GM19452 (cell line): ENCODE results near the gene KIAA1217.

Source experiments
- ATAC-seq: cut with Tn5 transposase; IDR thresholded peaks from one replicate; pipeline ENCODE4 v1.9.1; 2021; ENCODE audit not compliant: unreplicated experiment

KIAA1217 gene, protein sequence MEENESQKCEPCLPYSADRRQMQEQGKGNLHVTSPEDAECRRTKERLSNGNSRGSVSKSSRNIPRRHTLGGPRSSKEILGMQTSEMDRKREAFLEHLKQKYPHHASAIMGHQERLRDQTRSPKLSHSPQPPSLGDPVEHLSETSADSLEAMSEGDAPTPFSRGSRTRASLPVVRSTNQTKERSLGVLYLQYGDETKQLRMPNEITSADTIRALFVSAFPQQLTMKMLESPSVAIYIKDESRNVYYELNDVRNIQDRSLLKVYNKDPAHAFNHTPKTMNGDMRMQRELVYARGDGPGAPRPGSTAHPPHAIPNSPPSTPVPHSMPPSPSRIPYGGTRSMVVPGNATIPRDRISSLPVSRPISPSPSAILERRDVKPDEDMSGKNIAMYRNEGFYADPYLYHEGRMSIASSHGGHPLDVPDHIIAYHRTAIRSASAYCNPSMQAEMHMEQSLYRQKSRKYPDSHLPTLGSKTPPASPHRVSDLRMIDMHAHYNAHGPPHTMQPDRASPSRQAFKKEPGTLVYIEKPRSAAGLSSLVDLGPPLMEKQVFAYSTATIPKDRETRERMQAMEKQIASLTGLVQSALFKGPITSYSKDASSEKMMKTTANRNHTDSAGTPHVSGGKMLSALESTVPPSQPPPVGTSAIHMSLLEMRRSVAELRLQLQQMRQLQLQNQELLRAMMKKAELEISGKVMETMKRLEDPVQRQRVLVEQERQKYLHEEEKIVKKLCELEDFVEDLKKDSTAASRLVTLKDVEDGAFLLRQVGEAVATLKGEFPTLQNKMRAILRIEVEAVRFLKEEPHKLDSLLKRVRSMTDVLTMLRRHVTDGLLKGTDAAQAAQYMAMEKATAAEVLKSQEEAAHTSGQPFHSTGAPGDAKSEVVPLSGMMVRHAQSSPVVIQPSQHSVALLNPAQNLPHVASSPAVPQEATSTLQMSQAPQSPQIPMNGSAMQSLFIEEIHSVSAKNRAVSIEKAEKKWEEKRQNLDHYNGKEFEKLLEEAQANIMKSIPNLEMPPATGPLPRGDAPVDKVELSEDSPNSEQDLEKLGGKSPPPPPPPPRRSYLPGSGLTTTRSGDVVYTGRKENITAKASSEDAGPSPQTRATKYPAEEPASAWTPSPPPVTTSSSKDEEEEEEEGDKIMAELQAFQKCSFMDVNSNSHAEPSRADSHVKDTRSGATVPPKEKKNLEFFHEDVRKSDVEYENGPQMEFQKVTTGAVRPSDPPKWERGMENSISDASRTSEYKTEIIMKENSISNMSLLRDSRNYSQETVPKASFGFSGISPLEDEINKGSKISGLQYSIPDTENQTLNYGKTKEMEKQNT (N-terminal part only)

DNA sequence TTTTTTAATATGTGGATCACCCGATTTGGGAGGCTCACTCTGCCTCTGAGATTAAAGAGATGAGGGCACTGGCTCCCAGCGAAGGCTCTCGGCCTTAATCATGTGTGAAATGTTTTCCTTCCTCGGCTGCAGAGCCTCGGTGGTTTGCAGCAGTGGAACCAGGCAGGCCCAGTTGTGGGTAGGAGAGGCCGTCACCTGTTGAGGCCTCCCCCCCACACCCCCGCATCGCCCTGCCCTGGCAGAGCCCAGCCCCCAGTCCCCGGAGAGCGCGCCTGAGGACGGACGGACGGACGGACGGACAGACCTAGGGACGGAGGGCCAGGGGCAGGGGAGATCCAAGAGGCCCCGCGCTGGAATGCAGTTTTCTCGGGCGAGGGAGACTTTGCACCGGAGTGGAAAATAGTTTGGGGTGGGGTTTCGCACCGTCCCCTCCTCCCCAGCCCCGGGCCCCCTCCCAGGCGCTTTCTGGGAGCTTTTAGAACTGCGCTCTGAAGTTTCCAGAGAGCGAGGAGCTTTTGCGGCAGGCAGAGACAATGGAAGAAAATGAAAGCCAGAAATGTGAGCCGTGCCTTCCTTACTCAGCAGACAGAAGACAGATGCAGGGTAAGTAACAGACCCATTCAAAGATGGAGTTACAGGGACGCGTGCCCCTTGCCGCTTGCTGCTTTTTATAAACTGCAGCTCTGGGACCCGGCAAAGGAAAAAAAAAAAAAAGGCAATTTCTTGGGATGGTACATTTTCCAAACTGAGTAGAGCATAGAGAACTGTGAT lies at the start of gene KIAA1217:
KIAA1217 (plus strand) TSS at position 478 of the 771 bp plus-strand sequence; CDS start at position 534, 56 bp downstream.
- ATAC-seq, result peak; percentile 32

DNA sequence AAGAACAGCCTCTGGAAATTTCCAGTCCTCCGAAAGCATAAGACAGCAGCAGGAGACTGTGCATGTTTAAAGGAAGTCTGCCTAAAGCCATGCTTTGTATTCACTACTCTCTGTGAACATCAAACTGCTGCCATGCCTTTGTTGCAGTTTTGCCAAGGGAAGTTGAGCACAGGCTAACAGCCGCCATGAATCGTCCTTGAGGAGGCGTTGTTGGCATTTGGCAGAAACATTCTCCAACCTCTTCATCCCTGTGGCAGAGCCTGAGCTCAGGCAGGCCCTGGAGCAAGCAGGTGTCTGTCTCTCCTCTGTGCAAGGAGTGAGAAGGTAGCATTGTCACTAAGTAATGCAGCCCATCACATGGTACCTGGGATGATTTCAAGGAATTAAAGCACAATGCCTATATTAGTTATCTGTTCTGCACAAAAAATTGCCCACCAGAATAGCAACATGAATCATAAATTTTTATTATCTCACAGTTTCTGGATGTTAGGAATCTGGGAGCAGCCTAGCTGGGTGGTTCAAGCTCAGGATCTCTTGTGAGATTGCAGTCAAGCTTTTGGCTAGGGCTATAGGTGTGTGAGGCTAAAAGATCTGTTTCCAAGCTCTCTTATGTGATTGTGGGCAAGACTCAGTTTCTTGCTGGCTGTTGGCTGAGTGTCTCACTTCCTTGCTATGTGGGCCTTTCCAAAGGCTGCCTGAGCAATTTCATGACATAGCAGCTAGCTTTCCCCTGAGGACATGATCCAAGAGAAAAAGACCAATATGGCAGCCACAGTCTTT lies 46.5 kb upstream of the KIAA1217 start:
- ATAC-seq, result no peak

DNA sequence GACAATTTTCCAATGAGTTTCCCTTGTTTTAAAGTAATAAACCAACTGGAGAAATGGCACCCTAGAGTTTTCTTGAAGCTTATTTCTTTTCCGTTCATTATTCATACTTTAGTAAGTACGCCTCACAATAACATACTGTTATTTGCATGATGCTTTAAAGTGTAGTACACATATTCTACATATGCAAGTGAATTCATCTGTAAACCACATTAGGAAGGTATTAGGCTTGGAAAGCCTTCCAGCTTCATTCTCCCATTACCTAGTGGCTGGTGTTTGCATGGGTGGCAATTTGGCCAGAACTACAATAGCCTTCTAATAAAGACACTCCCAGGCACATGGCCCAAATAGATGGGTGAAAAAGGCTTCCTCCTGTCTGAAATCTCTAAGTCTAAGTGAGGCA lies 45.5 kb upstream of the KIAA1217 start:
- no peak for ATAC-seq

DNA sequence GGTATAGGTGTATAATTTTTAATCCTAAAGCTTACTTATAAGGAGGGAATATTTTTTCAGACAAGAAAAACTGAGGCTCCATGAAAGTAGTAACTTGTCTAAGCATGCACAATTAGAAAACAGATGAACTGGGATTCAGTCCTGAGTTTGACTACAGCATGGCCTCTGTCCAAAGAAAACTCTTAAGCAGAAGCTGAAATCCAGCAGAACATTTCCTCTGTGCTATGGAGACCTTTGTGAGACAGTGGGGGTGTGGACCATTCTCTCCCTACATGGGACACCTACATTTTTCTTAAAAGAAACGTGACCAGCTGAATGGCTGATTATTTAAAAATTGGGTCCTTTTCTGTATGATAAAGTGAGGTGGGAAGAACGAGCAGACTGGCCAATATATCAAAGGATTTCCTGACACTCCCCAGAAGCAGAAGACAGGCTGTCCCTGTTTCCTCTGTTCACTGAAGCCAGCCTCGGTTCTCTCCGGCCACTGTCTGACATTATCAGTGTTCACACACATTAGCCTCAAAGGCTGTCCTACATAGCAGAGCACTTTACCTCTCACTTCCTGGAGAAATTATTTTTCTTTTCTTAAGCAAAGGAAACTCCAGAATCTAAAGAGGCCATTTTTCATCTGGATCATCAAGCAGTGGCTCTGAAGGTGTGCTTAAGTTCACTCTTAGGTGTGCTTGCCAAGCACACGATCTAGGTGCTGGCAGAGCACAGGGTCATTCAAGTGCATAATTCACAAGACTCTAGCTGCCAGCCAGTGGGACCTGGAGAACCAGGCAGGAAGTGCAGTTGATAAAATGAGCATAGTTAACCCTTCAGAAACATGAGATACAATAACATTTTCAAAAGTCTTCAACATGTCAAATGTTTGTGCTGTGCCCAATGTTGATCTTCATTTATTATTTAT lies 40.4 kb upstream of the KIAA1217 start:
- no peak for ATAC-seq

GRCh38 chr10:24170199-24170598 lies 38.7 kb upstream of the KIAA1217 start:
- ATAC-seq, result no peak

- ATAC-seq, result no peak
These were observed 36.0 kb upstream of the KIAA1217 start for GRCh38 chr10:24172909-24173308.

DNA sequence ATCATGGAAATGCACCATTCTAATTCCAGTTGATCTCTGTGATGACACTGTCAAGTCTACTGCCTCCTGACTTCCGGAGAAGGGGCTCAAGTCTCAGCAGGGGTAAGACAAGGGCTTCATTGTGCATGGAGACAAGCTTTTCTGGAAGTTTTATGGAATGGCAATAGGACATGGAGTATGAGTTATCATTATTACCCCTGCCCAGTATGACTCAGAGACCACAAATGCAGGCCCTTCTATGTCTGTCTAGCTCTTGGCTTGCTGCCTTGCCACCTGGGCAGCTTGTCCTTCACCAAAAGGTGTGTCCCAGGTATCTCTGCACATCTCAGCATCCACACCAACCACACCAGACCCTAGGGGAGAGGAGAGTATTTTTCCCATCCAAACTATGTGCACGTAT lies 34.9 kb upstream of the KIAA1217 start:
- no peak for ATAC-seq

DNA sequence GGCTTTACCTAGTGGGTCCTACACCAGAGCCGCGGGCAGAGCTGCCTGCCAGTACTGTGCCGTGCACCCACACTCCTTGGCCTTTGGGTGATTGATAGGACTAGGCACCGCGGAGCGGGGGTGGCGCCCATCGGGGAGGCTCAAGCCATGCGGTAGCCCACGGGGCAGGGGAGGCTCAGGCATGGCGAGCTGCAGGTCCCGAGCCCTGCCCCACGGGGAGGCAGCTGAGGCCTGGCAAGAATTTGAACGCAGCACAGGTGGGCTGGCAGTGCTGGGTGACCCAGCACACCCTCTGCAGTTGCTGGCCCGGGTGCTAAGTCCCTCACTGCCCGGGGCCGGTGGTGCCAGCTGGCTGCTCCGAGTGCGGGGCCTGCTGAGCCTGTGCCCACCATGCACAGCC lies 32.3 kb upstream of the KIAA1217 start:
- ATAC-seq, result no peak

DNA sequence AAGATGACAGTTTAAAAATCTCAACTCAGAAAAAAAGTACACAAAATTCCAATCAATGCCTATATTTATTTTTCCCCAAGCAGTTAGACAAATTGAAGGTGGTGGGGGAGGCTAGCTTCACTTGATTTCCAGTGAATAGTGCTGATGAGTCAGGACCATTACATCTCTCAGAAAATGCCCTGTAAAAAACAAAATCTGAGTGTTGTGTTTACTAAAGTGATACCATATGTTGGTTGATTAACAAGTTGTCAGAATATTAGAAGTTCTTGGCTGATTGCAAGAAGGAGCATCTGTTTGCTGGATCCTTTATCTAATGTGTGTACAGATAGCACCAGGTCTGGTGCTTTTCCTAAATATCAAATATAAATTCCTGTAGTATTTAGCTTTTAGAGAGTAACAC lies 31.3 kb upstream of the KIAA1217 start:
- ATAC-seq, result no peak

- no peak for ATAC-seq
These were observed 28.0 kb upstream of the KIAA1217 start for GRCh38 chr10:24180891-24181290.

- ATAC-seq, result no peak
These were observed 24.5 kb upstream of the KIAA1217 start for GRCh38 chr10:24184455-24184854.

DNA sequence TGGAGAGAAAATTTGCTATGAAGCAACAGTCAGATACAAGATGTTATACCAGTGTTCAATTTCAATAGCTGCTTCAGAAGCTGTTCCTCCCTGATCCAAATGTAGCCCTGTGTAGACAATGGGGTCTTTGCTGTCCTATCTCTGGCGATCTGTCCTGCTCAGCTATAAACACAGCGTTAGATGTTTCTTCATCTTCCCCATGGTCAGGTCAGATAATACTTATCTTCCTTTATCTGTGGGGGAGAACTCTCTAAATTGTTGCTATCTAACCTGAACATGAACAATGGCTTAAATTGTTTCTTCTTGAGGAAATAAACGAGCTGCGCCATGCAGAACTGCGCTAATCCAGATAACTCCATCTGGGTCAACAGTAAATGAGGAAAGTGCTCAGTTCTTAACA lies 15.6 kb upstream of the KIAA1217 start:
- no peak for ATAC-seq

- no peak for ATAC-seq
These were observed 11.7 kb upstream of the KIAA1217 start for GRCh38 chr10:24197263-24197662.

DNA sequence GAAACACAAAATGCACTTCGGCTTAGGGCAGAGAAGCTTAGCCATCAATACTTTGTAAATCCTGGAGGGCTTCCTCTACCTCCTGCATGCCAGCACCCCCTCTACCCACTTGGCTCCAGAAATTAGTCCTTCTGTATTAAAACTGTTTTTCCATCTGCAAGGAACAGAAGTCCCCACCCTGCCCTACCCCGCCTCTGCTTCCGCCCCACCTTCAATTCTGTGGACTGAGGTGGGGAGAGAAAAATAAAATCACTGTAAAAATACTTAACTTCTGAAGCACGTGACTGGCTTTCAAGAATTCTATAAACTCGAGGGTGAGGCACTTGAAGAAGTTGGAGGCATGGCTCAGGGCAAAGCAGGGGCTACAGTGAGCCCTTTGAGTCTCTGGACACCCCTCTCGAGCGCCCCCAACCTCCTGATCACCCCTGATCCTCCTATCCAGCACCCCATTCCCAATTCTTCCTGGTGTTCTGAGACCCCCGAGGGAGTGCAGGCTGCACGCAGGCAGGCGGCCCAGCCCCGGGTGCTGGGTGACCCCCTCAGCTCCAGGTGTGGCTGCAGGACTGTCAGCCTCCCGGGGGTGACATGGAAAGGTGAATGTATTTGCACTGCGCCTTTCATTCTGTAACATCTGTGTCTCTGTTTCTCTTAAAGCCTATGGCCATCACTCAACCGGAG lies 7.3 kb upstream of the KIAA1217 start:
- ATAC-seq, result no peak

DNA sequence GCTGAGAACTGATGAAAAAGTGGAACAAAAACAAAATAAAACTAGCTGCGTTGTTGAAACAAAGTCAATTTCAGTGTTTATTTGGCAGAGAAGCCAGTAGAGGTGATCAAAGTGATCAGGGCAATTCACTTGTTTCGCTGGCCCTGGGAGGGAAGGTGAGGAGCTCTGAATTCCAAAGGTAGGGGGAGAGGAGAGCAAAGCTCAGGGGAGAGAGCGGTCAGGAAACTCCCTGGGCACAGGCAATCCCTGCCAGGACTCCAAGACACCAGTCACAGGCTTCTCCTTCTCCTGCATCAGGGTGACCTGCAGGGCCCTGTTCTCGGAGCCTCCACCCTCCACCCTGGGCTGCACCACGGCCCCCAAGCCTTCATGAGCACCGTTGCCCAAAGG lies 6.8 kb upstream of the KIAA1217 start:
- ATAC-seq, result no peak

GRCh38 chr10:24205821-24206220 lies 3.1 kb upstream of the KIAA1217 start:
- ATAC-seq, result no peak

DNA sequence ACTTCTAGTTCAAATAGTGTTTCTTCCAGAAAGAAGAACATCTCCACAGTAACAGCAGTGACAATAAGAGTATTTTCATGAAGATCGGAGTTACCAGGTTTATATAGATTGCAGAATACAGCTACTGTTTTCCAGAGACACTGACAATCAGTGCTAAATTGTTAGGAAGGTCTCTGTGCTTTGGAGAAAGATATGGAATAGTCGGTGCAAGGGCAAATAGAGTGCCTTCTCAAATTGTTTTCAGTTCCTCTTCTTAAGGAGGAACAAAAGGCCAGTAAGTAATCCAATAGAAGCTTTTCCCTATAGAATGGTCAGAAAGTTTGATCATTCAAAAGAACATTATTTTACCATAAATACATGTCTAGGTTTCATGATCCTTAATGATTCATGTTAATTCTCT lies 2.6 kb upstream of the KIAA1217 start:
- no peak for ATAC-seq

DNA sequence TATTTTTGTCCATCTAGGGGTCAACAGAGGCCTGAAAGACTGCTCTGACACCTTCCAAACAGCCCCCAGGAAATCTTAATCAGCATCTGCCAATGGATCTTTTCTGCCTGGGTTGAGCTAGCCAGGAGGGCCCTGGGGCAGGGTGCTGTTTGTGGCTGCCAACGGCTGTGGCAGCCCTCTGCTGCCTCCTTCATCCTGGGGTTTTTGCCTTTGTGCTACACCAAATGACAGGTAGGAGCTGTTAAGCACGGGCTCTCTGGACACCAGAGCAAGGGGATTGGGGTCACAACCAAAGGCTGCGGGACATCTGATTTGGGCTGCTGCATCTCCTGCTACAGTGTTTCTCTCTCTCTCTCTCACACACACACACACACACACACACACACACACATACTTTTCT lies 2.0 kb upstream of the KIAA1217 start:
- no peak for ATAC-seq
